GM19025 (cell line): ENCODE measurements around the gene BTBD17.

ENCODE experiments used
- ATAC-seq: cut with Tn5 transposase; IDR thresholded peaks from one replicate; pipeline ENCODE4 v1.9.1; 2021; ENCODE audit warnings: mild to moderate bottlenecking, low read depth, moderate library complexity; ENCODE audit not compliant: unreplicated experiment

The BTBD17 gene

GRCh38 chr17:74340470-74341023 is 21.1 kb downstream of the BTBD17 start:
- ATAC-seq = no peak

- ATAC-seq = no peak
Measured at GRCh38 chr17:74339537-74340195, 22.0 kb downstream of the BTBD17 start.

- ATAC-seq = no peak
Measured at GRCh38 chr17:74337834-74338500, 23.7 kb downstream of the BTBD17 start.

- ATAC-seq = no peak
Measured at GRCh38 chr17:74336307-74336706, 25.4 kb downstream of the BTBD17 start.

- ATAC-seq = no peak
Measured at GRCh38 chr17:74335529-74336062, 26.1 kb downstream of the BTBD17 start.

- ATAC-seq = no peak
Measured at GRCh38 chr17:74334393-74335039, 27.2 kb downstream of the BTBD17 start.

- ATAC-seq = no peak
Measured at GRCh38 chr17:74332763-74333283, 28.8 kb downstream of the BTBD17 start.

GRCh38 chr17:74332017-74332650 is 29.5 kb downstream of the BTBD17 start:
- no peak for ATAC-seq

- ATAC-seq = no peak
Measured at GRCh38 chr17:74330446-74330845, 31.2 kb downstream of the BTBD17 start.

GRCh38 chr17:74329378-74329777 is 32.3 kb downstream of the BTBD17 start:
- ATAC-seq = no peak

GRCh38 chr17:74328487-74328886 is 33.2 kb downstream of the BTBD17 start:
- no peak for ATAC-seq

GRCh38 chr17:74326506-74326905 is 35.2 kb downstream of the BTBD17 start:
- ATAC-seq = no peak

GRCh38 chr17:74325743-74326379 is 35.8 kb downstream of the BTBD17 start, which contains the start of gene KIF19:
TSS of gene KIF19 (plus strand) at chr17:74326226. CDS start at chr17:74326350, 124 bp downstream.
- no peak for ATAC-seq

- no peak for ATAC-seq
Measured at GRCh38 chr17:74325376-74325742, 36.3 kb downstream of the BTBD17 start.

GRCh38 chr17:74324521-74324920 is 37.1 kb downstream of the BTBD17 start:
- no peak for ATAC-seq

GRCh38 chr17:74318391-74318790 is 43.3 kb downstream of the BTBD17 start:
- no peak for ATAC-seq

- ATAC-seq = no peak
Measured at GRCh38 chr17:74317071-74317470, 44.6 kb downstream of the BTBD17 start.

GRCh38 chr17:74316220-74316619 is 45.4 kb downstream of the BTBD17 start:
- no peak for ATAC-seq

- ATAC-seq = no peak
Measured at GRCh38 chr17:74314877-74315276, 46.8 kb downstream of the BTBD17 start.

- ATAC-seq = no peak
Measured at GRCh38 chr17:74309902-74310301, 51.8 kb downstream of the BTBD17 start.
